HFF-Myc (cell line): Measurements from ENCODE around the gene ZDHHC23.
A peak's percentile ranks its signal among the peaks of the same experiment; 100 is the strongest.

Experiments
- DNase-seq: peaks from one replicate; pipeline ENCODE4 v3.0.0-alpha.2; 2011; ENCODE audit warnings: low read depth; ENCODE audit errors: extremely low read depth
- H3K4me3 ChIP-seq: replicated peaks from 2 replicates; pipeline ENCODE4 v1.5.1; 2011; ENCODE audit warnings: low read depth, mild to moderate bottlenecking, control low read depth, low read length
- TF ChIP-seq, protein P1 (sequence below): IDR thresholded peaks from 2 replicates; pipeline ENCODE4 v1.5.1; 2012; ENCODE audit warnings: mild to moderate bottlenecking, low read depth, low read length, control low read depth; ENCODE audit errors: missing control alignments

The ZDHHC23 gene

DNA sequence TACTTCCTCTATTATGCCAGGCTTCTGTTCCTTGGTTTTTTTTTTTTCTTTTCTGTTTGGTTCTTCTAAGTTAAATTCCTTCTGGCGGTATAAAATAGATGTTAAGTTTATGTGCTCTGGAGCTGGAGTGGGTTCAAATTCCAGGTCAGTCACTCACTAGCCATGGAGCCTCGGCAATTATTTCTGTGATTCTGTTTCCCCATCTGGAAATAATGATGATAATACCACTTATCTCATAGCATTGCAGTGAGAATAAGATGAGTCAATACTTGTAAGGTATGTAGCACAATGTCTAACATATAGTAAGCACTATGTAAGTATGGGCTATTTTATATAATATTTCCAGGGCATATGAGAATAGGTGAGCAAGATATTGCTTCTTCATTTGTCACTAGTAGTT is 33.2 kb upstream of the ZDHHC23 start:
- DNase-seq = peak; percentile 25
- TF ChIP-seq, protein P1, sequence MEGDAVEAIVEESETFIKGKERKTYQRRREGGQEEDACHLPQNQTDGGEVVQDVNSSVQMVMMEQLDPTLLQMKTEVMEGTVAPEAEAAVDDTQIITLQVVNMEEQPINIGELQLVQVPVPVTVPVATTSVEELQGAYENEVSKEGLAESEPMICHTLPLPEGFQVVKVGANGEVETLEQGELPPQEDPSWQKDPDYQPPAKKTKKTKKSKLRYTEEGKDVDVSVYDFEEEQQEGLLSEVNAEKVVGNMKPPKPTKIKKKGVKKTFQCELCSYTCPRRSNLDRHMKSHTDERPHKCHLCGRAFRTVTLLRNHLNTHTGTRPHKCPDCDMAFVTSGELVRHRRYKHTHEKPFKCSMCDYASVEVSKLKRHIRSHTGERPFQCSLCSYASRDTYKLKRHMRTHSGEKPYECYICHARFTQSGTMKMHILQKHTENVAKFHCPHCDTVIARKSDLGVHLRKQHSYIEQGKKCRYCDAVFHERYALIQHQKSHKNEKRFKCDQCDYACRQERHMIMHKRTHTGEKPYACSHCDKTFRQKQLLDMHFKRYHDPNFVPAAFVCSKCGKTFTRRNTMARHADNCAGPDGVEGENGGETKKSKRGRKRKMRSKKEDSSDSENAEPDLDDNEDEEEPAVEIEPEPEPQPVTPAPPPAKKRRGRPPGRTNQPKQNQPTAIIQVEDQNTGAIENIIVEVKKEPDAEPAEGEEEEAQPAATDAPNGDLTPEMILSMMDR = no peak
- H3K4me3 ChIP-seq = no peak overlapping the region

DNA sequence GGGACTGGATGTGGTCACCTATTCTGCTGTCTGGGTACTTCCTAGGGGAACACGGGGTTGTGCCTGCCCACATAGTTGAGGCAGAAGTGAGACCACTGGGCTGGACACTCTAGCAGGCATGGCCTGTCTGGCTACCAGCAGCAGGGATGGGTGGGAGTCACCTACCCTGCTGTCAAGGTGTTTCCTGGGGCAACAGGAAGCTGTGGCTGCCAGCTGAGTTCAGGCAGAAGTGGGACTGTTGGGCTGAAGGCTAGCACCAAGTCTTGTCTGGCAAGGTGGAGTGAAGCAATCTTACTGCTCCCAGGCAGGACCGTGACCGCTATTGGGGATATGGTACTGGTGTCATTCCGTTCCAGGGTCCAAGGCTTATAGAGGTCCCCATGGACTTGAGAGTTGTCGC is 20.3 kb upstream of the ZDHHC23 start:
- TF ChIP-seq, protein P1 = no peak
- H3K4me3 ChIP-seq = no peak overlapping the region
- no peak for DNase-seq

DNA sequence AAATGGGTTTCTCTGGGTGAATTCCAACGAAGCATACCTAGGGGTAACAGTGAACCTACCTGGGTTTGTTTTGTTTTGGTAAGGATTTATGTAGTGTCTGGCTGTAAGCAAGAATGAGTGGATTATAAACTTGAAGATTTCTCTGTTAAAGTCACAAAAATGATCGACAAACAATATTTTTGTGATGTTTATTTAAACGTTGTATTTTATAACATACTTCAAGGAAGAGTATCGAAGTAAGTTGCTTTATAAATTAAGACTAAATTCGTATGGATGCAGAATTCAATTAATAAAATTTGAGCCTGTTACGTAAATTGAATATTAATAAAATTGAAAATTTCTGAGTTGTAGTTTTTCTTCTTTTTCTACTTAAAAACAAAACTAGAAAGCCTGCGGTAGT is 982 bp upstream of the ZDHHC23 start:
- TF ChIP-seq, protein P1 = no peak
- peak overlapping the region; percentile 63 for H3K4me3 ChIP-seq

DNA sequence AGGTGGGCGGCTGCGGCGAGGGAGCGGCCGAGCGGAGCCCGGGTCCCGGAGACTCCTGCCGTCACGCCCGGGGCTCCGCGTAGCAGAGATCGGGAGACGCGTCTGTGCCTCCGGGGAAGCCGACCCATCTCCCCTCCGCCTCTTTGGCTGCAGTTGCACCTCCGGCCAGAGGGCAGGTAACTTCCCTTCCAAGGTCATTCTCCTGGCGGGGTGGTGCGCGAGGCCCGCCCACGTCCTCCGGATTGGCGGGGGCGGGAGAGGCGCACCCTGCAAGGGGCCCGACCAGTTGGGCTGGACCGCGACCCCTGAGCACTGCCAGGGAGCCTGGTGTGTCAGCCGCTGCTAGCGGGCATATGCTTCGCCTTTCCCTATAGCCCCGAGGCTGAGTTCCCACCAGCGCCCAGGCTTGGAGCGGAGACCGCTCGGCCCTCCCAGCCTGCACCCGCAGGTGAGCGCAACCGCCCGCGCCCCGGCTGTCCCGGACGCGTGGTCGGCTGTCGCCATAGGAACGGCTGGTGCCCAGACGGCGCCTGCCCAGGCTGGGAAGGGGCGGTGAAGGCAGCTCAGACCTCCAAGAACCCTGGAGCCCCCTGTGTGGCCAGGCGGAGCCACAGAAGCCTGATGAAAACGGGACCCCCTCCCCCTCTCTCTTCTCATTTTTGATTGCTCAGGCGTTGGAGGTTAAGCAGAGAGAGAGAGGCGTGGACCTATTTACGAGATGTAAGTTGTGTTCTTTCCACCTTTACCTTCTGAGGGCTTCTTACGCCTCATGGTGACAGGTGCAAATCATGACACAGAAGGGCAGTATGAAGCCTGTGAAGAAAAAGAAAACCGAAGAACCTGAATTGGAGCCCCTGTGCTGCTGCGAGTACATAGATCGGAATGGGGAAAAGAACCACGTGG is 453 bp downstream of the ZDHHC23 start:
- no peak for DNase-seq

More for the DNA sequence above, 982 bp upstream of the ZDHHC23 start:
- DNase-seq = no peak

DNA sequence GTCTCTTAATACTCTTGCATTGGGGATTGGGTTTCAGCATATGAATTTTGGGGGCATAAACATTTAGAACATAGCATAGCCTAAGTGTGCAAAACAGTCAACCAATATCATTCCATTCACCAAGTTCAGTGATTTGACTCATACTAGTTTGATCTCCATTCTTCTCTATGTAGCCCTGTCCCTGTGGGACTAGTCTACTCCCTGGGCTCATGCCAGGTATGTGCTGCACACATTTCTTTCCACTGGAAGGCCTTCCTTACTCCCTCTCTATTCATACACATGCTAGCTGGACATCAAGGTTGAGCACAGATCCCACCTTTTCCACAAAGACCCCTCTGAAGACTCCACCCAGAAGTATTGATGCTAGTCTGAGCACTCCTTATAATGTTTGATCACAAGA is 5.1 kb downstream of the ZDHHC23 start:
- TF ChIP-seq, protein P1 = no peak
- no peak overlapping the region for H3K4me3 ChIP-seq
- no peak for DNase-seq

More for the DNA sequence above, 453 bp downstream of the ZDHHC23 start:
- peak overlapping the region; percentile 63 for H3K4me3 ChIP-seq
- TF ChIP-seq, protein P1 = no peak

DNA sequence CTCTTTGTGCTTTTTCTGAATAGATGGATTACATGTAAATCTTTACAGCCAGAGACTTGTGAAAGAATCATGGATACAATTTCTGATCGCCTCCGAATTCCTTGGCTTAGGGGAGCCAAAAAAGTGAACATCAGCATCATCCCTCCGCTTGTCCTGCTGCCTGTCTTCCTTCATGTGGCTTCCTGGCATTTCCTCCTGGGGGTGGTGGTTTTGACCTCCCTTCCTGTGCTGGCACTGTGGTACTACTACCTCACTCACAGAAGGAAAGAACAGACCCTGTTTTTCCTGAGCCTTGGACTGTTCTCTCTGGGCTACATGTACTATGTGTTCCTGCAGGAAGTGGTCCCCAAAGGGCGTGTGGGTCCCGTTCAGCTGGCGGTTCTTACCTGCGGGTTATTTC is 5.9 kb downstream of the ZDHHC23 start:
- H3K4me3 ChIP-seq = no peak overlapping the region
- no peak for DNase-seq
- TF ChIP-seq, protein P1 = no peak
